Esophagus (tissue), 2 donors: ENCODE measurements around the gene CCDC159. TPM values are rescaled to one million over a fixed set of nuclear protein-coding genes. Genes with fewer than 3 reads are reported as not detected.

ENCODE experiments used
- H3K27ac ChIP-seq, 2 donors: one replicate each; pipeline ENCODE4 v1.5.1; 2013; ENCODE audit warnings: low read depth in 2 of 2, mild to moderate bottlenecking in 2 of 2, inconsistent platforms in 1 of 2, low read length in 1 of 2, moderate library complexity in 1 of 2
- H3K27me3 ChIP-seq, 2 donors: one replicate each; pipeline ENCODE4 v1.6.1; 2013; ENCODE audit warnings: low read length in 2 of 2, control low read depth in 1 of 2, mild to moderate bottlenecking in 1 of 2; ENCODE audit not compliant: insufficient read depth in 2 of 2, control insufficient read depth in 1 of 2
- H3K36me3 ChIP-seq, 2 donors: one replicate each; pipeline ENCODE4 v1.6.1; 2013; ENCODE audit warnings: low read length in 1 of 2; ENCODE audit not compliant: control insufficient read depth in 2 of 2, insufficient read depth in 2 of 2
- H3K4me1 ChIP-seq, 2 donors: one replicate each; pipeline ENCODE4 v1.6.1; 2013; ENCODE audit warnings: low read length in 1 of 2; ENCODE audit not compliant: control insufficient read depth in 2 of 2, insufficient read depth in 2 of 2
- H3K4me3 ChIP-seq, 2 donors: one replicate each; pipeline ENCODE4 v1.5.1; 2013; ENCODE audit warnings: low read length in 2 of 2, mild to moderate bottlenecking in 2 of 2, low read depth in 1 of 2, moderate library complexity in 1 of 2
- H3K9me3 ChIP-seq, 2 donors: one replicate each; pipeline ENCODE4 v1.6.1; 2013; ENCODE audit warnings: mild to moderate bottlenecking in 2 of 2, low read depth in 1 of 2, low read length in 1 of 2, moderate library complexity in 1 of 2; ENCODE audit not compliant: control insufficient read depth in 2 of 2, insufficient read depth in 1 of 2
- WGBS, 2 donors: extraction: QIAGEN DNeasy Blood & Tissue Kit; methylation state at CpG; one replicate each; pipeline ENCODE4 v1.1.7; 2013; 5-methylcytosine and 5-hydroxymethylcytosine counted together
- polyA plus RNA-seq, 2 donors: library from polyadenylated mRNA; stranded (reverse); fragments of 200-250 nt; gene quantifications; one replicate each; pipeline ENCODE4 v1.2.3, GENCODE V29; 2013
- donor health status: healthy with polysubstance abuse.
- donor health status: Bipolar disorder and iron deficiency.

CCDC159 gene
- polyA plus RNA-seq, 2 donors, result 22.5 to 47.6 TPM

DNA sequence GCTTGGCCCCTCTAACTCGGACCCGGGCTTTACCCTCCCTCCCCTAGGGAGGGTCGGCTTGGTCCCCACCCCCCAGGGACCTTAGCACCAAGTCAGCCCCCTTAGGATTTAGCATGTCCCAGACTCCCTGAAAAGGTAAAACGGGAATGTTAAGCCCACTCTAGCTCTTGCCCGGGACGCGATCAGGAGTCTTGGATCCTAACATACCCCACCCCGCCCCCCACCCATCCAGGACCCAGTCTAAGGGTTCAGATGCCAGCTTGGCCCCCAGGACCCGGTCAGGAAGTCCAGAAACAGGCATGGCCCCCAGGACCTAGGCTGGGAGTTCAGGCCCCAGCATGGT is 37.4 kb downstream of the CCDC159 start:
- Histone ChIP-seq H3K27me3 (peaks cover 0 to 7% of the 10 kb centered on the region in 2 donors), H3K9me3 (no peaks in the 10 kb centered on the region), H3K4me3 (peak overlapping the region in 1 of 2 donors; percentile 14), H3K36me3 (no peaks in the 10 kb centered on the region), H3K4me1 (peaks cover 9 to 12% of the 10 kb centered on the region in 2 donors), H3K27ac (no peak overlapping the region)
- 3% methylated on average over 9 of the region's 9 CpGs for WGBS, 2 donors

DNA sequence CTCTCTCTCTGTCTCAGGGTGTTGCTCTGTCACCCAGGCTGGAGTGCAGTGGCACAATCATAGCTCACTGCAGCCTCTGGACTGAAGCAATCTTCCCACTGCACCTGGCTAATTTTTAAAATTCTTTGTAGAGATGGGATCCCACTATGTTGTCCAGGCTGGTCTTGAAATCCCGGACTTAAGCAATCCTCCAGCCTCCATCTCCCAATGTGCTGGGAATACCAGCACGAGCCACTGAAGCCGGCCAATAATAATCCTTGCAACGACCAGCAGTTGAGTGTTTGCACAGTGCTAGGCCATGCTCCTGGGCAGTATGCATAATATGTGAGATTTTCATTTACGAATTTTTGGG is 38.4 kb downstream of the CCDC159 start:
- Histone ChIP-seq H3K27me3 (peaks cover 0 to 7% of the 10 kb centered on the region in 2 donors), H3K4me1 (peaks cover 9 to 12% of the 10 kb centered on the region in 2 donors), H3K27ac (no peak overlapping the region), H3K36me3 (no peaks in the 10 kb centered on the region), H3K9me3 (no peaks in the 10 kb centered on the region), H3K4me3 (no peak overlapping the region)
- 88 to 91% methylated on average over 5 of the region's 5 CpGs for WGBS, 2 donors

DNA sequence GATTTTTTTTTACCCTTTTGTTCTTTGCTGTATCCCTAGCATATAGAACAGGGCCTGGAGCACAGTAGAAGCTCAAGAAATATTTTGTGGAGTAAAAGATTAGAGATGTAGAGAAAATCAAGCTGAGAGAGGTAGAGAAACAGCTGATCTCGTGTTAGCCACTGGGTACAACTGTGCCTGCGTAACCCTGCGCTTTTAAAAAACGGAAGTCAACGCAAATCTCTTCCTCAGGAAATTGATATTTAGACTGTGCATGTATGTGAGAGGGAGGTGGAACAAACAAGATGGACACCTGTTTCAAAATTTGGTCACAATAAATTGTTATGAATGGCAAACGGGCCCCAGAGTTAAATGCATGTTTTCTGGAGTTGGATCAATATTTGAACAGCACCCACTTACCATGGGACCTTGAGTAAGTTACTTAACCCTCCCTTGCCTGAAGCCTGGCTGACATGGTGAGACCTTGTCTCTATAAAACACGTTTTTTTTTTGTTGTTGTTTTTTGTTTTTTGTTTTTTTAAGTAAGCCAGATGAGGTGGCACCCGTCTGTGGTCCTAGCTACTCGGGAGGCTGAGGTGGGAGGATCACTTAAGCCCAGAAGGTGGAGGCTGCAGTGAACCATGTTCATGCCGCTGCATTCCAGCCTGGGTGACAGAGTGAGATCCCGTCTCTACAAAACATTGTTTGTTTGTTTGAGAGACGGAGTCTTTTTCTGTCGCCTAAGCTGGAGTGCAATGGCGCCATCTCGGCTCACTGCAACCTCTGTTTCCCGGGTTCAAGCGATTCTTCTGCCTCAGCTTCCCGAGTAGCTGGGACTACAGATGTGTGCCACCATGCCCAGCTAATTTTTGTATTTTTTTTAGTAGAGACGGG is 41.1 kb downstream of the CCDC159 start:
- no peak overlapping the region for H3K4me3 ChIP-seq
- H3K9me3 ChIP-seq, result no peaks in the 10 kb centered on the region
- no peaks in the 10 kb centered on the region for H3K36me3 ChIP-seq
- WGBS, 2 donors, result 68 to 70% methylated on average over 19 of the region's 19 CpGs
- no peak overlapping the region for H3K27ac ChIP-seq
- peaks cover 5 to 6% of the 10 kb centered on the region in 2 donors for H3K4me1 ChIP-seq
- peaks cover 0 to 7% of the 10 kb centered on the region in 2 donors for H3K27me3 ChIP-seq

DNA sequence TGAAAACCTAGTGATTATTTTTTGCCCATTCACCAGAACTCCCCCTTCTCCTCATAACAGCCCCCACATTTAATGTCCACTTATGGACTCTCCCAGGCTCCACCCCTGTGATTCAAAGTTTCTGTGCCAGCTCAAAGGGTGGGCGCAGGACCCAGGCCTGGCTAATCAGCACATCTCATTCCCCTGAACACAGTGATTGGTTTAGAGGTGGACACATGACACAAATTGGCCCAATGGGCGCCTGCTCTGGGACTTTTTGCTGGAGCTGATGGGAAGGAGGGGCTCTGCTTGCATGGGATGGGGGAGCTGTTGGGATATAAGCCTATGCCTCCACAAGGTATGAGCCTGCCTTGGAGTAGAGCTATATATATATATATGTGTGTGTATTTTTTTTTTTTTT is 44.0 kb downstream of the CCDC159 start:
- Histone ChIP-seq H3K4me1 (no peaks in the 10 kb centered on the region), H3K27ac (no peak overlapping the region), H3K36me3 (no peaks in the 10 kb centered on the region), H3K27me3 (no peaks in the 10 kb centered on the region), H3K4me3 (no peak overlapping the region), H3K9me3 (no peaks in the 10 kb centered on the region)
- 93 to 98% methylated on average over 2 of the region's 2 CpGs for WGBS, 2 donors

GRCh38 chr19:11390933-11391680 is 44.8 kb downstream of the CCDC159 start:
- no peaks in the 10 kb centered on the region for H3K27me3 ChIP-seq
- H3K27ac ChIP-seq, result no peak overlapping the region
- no peaks in the 10 kb centered on the region for H3K9me3 ChIP-seq
- H3K4me3 ChIP-seq, result no peak overlapping the region
- H3K36me3 ChIP-seq, result no peaks in the 10 kb centered on the region
- no peaks in the 10 kb centered on the region for H3K4me1 ChIP-seq
- 74 to 83% methylated on average over 4 of the region's 4 CpGs for WGBS, 2 donors

DNA sequence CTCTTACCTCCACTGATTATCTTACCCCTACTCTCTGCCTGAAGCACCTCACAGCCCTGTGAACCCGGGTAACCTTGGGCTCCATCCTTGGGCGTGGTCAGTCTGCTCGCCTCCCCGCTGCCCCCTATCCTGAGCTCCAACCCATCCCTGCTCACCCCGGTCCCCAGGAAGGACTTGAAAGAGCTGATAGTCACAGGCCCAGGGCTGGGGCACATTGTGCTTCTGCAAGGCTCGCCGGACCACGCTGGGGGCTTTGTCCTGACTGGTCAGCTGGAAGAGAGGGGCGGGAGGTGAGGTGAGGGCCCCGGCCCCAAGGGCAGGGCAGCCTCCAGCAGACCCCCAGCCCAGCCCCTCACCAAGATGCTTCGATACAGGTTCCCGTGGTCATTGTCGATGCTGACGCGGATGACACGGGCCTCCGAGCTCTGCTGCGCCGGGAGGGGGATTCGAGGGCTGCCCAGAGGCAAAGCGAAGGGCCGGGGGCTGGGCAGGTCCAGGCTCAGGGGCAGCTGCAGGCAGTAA is 50.8 kb downstream of the CCDC159 start:
- Histone ChIP-seq H3K27me3 (no peaks in the 10 kb centered on the region), H3K9me3 (no peaks in the 10 kb centered on the region), H3K4me1 (no peaks in the 10 kb centered on the region), H3K36me3 (no peaks in the 10 kb centered on the region), H3K27ac (no peak overlapping the region), H3K4me3 (no peak overlapping the region)
- WGBS, 2 donors, result 90 to 92% methylated on average over 22 of the region's 22 CpGs

GRCh38 chr19:11399667-11400066 is 53.3 kb downstream of the CCDC159 start:
- H3K27me3 ChIP-seq, result no peaks in the 10 kb centered on the region
- no peaks in the 10 kb centered on the region for H3K36me3 ChIP-seq
- H3K27ac ChIP-seq, result no peak overlapping the region
- H3K4me1 ChIP-seq, result no peaks in the 10 kb centered on the region
- WGBS, 2 donors, result 88 to 92% methylated on average over 9 of the region's 9 CpGs
- H3K4me3 ChIP-seq, result no peak overlapping the region
- H3K9me3 ChIP-seq, result no peaks in the 10 kb centered on the region

GRCh38 chr19:11400798-11401197 is 54.5 kb downstream of the CCDC159 start:
- no peaks in the 10 kb centered on the region for H3K27me3 ChIP-seq
- no peak overlapping the region for H3K27ac ChIP-seq
- WGBS, 2 donors, result 86 to 95% methylated on average over 1 of the region's 1 CpG
- H3K9me3 ChIP-seq, result no peaks in the 10 kb centered on the region
- no peaks in the 10 kb centered on the region for H3K36me3 ChIP-seq
- H3K4me3 ChIP-seq, result no peak overlapping the region
- no peaks in the 10 kb centered on the region for H3K4me1 ChIP-seq

DNA sequence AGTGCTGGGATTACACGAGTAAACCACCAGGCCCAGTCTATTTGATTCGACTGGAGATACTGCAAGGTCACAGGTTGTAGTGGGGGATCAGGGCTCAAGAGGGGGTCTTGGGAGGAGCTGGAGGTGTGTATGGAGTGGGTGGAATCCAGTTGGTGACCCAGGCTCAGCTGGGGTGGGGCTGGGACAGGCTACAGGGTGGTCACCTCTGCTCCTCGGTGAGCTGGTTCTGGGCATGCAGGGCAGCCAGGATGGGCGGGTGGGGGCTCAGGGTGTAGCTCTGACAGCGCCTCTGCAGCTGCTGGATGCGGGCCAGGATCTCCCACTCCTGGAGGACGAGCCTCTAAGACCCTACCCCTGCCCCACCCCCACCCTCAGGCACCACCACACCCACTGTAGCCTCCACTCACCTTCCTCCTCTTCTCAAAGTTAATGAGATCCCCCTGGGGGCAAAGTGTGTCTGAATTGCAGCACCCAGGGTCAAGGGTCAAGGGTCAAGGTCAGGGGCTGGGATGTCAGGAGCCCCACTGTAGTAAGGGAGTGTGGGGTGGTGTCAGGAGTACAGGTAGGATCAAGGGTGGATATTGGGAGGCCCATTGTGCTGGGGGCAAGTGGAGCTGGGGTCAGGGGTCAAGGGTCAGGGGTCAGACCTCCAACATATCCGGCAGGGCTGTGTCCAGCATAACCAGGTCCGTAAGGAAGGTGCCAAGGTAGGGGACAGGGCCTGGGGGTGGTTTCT is 55.7 kb downstream of the CCDC159 start:
- no peaks in the 10 kb centered on the region for H3K9me3 ChIP-seq
- H3K27me3 ChIP-seq, result no peaks in the 10 kb centered on the region
- H3K4me3 ChIP-seq, result no peak overlapping the region
- no peak overlapping the region for H3K27ac ChIP-seq
- H3K36me3 ChIP-seq, result no peaks in the 10 kb centered on the region
- 82 to 84% methylated on average over 9 of the region's 9 CpGs for WGBS, 2 donors
- no peaks in the 10 kb centered on the region for H3K4me1 ChIP-seq
